ENCODE data around the gene SCN10A.

GRCh38 chr3:38824349-38824748 lies 8.3 kb upstream of the SCN10A start:
- TF ChIP-seq CTCF (IDR thresholded peaks at IDR 0.05), result no peak
- TF ChIP-seq POLR2A (IDR thresholded peaks at IDR 0.05), result no peak
- no peak for TF ChIP-seq POLR2AphosphoS5 (IDR thresholded peaks at IDR 0.05)

All from gastroesophageal sphincter (tissue), 3 donors.